GM18873 (cell line): Measurements from ENCODE around the gene GMPPA.

ENCODE experiments used
- ATAC-seq: cut with Tn5 transposase; IDR thresholded peaks from one replicate; pipeline ENCODE4 v1.9.1; 2021; ENCODE audit warnings: mild to moderate bottlenecking, moderate library complexity, moderate number of reproducible peaks; ENCODE audit not compliant: unreplicated experiment, low FRiP score

The GMPPA gene

DNA sequence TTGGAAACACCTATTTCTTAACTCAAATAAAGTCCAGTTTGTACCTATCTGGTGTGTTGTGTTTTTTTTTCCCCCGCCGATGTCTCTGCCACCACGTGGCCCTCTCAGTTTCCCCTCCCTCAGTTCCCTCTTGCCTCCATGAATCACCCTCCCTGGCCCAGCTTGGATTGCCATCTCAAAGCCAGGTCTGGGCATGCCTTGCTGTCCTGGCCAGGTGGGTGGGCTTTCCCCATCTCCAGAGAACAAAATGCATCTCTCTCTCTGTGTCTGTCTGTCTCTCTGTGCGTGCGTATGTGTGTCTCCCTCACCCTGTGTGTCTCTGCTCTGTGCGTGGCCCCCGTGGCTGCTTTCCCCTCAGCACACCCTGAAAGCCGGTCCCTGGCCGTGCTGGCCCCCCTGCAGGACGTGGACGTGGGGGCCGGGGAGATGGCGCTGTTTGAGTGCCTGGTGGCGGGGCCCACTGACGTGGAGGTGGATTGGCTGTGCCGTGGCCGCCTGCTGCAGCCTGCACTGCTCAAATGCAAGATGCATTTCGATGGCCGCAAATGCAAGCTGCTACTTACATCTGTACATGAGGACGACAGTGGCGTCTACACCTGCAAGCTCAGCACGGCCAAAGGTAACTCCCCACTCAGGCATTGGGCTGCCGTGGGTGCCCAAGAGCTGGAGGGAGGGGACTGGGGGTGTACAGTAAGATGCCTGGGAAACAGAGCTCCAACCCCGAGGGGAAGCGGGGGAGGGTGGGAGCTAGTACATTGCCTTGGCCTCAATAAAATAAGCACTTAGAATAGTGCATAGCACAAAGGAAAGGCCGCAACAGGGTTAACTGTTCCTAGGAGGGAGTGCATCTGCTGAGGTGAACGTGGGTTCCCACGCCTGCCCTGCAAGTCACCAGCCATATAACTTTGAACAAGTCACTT, 31.6 kb upstream of the GMPPA start:
- no peak for ATAC-seq

DNA sequence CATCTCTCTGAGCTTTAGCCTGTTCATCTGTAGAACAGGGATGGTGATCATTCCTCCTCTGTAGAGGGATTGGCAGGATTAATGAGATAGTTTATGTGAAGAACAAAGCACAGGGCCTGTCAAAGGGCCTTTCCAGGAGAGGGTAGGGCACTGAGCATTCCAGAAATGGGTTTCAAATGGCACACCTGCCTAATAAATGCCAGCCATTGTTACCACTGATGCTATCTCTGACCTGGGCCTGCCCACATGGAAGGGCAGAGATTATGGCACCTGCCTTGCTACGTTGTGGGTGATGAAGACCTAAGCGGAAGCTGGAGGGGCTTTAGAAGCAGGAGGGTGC, 31.0 kb upstream of the GMPPA start:
- ATAC-seq = no peak

DNA sequence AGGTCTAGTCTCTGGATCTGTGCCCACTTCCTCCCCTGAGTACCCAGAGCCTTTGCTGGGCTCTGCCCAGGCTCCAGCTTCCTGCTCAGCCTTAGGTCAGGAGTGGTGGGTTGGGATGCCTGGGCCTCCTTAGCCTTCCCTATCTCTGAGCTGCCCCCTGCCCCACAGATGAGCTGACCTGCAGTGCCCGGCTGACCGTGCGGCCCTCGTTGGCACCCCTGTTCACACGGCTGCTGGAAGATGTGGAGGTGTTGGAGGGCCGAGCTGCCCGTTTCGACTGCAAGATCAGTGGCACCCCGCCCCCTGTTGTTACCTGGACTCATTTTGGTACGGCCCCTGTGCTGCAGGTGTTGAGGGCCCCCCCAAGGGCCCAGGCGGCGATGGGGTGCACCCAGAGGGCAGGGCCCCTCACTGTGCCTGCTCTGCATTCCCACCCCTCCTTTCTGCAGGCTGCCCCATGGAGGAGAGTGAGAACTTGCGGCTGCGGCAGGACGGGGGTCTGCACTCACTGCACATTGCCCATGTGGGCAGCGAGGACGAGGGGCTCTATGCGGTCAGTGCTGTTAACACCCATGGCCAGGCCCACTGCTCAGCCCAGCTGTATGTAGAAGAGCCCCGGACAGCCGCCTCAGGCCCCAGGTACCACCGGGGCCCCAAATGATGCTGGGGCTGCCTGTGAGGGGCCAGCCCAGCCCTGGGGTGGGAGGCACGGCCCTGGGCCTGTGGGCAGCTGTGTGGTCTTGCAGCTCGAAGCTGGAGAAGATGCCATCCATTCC, 30.1 kb upstream of the GMPPA start:
- ATAC-seq = no peak

- no peak for ATAC-seq
These were observed 29.4 kb upstream of the GMPPA start for GRCh38 chr2:219469186-219469724.

- no peak for ATAC-seq
These were observed 28.3 kb upstream of the GMPPA start for GRCh38 chr2:219470429-219470828.

DNA sequence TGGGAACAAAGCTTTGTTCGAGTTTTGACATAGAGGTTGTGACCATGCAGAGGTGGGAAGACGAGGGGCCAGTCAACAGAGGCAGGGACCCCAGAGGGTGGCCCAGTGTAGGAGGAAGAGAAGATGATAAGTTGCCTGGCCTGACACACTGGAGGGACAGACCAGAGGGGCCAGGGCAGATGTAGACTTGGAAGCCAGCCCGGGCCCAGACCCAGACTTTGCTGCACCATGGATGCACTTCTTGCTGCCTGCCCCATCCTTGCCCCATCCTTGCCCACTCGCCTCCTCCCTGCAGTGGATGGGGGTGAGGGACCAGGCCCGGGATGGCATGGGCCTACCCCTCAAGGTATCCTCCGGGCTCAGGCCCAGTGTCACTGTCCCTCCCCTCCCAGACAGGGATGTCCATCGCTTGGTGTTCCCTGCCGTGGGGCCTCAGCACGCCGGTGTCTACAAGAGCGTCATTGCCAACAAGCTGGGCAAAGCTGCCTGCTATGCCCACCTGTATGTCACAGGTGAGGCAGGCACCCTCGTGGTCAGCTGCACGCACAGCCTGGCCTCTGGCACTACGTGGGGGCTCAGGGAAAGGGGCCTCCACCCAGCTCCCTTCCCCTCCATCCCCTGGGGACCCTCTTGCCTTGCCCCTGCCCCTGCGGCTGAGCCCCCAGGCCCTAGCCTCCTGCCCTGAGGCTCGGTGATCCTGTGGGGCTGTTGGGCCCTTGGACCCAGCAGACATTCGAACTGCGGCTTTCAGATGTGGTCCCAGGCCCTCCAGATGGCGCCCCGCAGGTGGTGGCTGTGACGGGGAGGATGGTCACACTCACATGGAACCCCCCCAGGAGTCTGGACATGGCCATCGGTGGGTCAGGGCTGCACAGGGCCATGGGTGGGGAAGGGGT, 27.0 kb upstream of the GMPPA start:
- no peak for ATAC-seq

GRCh38 chr2:219472629-219473187, 26.0 kb upstream of the GMPPA start:
- no peak for ATAC-seq

- ATAC-seq = no peak
These were observed 25.2 kb upstream of the GMPPA start for GRCh38 chr2:219473511-219473910.

GRCh38 chr2:219474285-219475060, 24.2 kb upstream of the GMPPA start:
- no peak for ATAC-seq

GRCh38 chr2:219475278-219475677, 23.4 kb upstream of the GMPPA start:
- no peak for ATAC-seq

DNA sequence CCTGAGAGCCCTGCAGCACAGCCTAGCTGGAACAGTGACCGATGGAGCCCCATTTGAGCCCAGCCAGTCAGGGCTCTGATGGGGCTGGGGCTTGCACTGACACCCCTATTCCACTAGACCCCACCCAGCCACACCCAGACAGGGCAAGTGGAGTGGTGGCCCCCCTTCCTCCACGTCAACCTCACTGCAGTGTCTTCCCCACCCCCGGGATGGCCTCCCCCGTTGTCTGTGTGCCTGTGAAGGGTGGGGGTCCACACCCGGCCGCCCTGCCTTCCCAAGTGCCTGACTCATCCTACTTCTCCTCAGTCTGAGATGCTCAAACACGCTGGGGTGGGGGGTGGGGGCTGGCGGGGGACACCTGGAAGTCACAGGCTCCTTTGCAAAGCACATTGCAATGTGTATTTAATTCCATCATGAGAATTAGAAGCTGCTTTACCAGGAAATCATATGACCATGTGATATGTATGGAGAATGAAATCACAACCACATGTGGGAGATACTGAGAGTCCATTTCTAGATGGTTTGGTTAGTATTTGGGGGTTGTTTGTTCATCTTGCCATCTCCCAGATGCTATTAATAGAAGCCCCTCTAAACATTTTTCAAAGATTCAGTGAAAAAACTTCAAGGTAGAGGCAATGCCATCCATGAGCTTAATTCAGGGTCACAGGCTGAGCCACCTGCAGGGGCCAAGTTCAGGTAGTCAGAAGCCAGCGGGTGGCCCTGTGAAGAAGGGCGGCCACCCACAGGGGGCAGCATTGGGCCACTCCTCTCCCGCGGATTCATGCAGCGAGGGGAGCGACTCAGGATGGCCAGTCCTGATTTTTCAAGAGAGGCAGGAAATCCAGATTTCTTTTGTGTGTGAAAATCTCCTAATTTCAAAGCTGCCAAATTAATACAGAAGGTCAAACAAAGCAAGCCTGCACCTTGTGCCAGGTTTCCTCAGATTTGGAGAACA, 22.7 kb upstream of the GMPPA start:
- no peak for ATAC-seq

DNA sequence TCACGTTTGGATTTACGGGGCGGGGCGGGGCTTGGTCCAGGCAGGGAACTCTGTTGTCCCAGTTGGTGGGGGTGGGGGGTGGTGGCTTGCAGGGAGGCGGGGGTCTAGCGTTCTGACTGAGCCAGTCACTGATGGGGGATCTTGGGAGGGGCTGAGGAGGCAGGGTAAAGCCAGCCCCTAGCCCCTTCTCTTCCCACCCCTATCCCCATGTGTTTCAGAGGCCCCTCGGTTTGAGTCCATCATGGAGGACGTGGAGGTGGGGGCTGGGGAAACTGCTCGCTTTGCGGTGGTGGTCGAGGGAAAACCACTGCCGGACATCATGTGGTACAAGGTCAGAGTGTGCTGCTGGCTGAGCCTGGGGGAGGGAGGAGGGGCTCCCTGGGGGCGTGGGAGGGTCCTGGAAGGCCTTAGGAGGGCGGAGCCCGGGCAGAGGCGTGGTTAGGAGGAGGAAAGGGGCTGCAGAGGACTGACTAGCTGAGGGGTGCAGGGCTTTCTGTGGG, 22.0 kb upstream of the GMPPA start:
- no peak for ATAC-seq

DNA sequence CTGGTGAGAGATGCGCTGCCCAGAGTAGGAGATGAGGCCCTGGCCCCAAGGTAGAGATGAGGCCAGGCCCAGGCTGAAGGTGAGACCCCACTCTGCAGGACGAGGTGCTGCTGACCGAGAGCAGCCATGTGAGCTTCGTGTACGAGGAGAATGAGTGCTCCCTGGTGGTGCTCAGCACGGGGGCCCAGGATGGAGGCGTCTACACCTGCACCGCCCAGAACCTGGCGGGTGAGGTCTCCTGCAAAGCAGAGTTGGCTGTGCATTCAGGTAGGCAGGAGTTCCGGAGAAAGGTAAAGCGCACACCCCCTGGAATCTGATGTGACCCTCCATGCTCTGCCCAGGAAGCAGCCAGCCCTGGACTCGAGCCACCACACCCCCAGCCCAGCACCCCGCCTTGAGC, 21.5 kb upstream of the GMPPA start:
- no peak for ATAC-seq

GRCh38 chr2:219477815-219478214, 20.9 kb upstream of the GMPPA start:
- no peak for ATAC-seq

- ATAC-seq = no peak
These were observed 19.8 kb upstream of the GMPPA start for GRCh38 chr2:219478916-219479315.

DNA sequence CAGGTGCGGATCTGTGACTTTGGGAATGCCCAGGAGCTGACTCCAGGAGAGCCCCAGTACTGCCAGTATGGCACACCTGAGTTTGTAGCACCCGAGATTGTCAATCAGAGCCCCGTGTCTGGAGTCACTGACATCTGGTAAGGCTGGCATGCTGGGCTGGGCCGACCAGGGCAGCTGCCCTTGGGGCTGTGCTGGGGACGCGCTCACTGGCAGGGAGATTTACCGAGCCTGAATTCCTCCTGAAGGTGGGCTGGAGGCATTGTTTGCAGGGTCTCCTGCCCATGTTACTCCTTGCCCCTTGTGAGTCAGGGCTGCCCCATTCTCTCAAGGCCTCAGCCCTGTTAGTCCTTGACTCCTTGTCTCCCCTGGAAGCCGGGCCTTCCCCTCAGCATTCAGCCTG, 18.7 kb upstream of the GMPPA start:
- ATAC-seq = no peak

GRCh38 chr2:219482674-219483405, 15.9 kb upstream of the GMPPA start:
- ATAC-seq = no peak
